ENCODE data around the gene TEPSIN. TPM values are rescaled to one million over a fixed set of nuclear protein-coding genes. Genes with fewer than 3 reads are reported as not detected.

Gene TEPSIN
- total RNA-seq, 1 experiment from 2014 or later = 20.4 TPM

DNA sequence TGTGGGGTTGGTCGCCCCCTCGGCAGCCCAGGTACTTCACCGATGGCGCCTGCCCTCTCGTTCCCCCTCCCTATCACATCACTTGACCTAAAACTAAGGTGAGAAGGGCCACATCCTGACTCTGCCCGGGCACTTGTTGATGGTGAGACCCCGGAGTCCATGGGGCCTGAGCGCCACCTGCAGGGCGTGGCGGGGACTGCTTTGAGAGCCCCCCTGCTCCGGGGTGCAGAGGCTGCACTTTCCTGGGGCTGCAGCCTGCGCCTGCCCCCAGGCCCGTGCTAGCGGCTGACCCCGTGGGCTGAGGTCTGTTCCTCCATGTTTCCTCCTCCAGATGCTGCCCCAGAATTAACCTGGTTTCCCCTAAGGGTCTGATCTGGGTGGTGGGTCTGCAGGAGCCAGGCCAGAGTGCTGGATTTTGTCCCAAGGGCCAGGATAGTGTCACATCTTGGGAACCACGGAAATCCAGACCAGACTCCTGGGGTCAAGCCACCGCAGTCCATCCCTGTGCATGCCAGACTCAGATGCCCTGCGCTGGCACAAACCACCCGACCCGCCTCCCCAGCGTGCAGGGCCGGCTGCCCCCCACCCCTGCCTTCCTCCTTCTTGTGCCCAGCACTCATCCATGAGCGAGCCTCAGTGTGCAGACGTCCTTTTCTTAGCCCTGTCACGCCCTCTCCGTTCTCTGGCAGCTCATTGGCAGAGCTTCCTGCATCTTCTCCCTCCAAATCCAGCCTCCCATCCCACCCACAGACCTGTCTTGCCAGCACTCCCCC, 3.0 kb upstream of the TEPSIN start:
- Histone ChIP-seq H3K4me1 (replicated peaks) (peaks cover 23% of the 10 kb centered on the region), H3K27me3 (replicated peaks) (no peaks in the 10 kb centered on the region), H3K9me3 (replicated peaks) (no peaks in the 10 kb centered on the region), H3K4me3 (no peak overlapping the region), H3K36me3 (peaks cover 67% of the 10 kb centered on the region), H3K27ac (no peak overlapping the region)
- DNase-seq (ENCODE audit: low read depth in 1 of 2, low spot score in 2 of 2) = peak in 1 of 2 experiments; percentile 57

DNA sequence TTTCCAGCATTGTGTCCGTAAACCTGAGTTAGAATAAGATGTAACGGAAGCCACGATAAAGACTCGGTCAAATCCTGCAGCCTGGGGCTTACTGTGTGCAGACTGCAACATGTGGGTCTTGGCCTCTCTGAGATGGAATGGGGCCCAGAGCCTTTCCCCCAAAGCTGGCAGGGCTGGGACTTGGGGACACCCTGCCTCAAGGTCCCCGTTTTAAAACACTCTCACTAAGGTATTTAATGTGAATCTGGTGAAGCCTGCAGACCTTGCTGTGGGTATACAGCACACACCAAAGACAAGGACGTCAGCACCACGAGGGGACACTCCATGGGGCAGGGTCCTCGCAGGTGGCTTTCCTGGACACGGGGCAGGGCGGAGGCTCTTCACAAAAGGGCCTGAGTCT, 2.3 kb upstream of the TEPSIN start:
- DNase-seq (ENCODE audit: low read depth in 1 of 2, low spot score in 2 of 2) = no peak
- H3K9me3 ChIP-seq (replicated peaks) = no peaks in the 10 kb centered on the region
- H3K27me3 ChIP-seq (replicated peaks) = no peaks in the 10 kb centered on the region
- H3K27ac ChIP-seq = no peak overlapping the region
- H3K36me3 ChIP-seq = peaks cover 60% of the 10 kb centered on the region
- peaks cover 23% of the 10 kb centered on the region for H3K4me1 ChIP-seq (replicated peaks)
- no peak overlapping the region for H3K4me3 ChIP-seq

DNA sequence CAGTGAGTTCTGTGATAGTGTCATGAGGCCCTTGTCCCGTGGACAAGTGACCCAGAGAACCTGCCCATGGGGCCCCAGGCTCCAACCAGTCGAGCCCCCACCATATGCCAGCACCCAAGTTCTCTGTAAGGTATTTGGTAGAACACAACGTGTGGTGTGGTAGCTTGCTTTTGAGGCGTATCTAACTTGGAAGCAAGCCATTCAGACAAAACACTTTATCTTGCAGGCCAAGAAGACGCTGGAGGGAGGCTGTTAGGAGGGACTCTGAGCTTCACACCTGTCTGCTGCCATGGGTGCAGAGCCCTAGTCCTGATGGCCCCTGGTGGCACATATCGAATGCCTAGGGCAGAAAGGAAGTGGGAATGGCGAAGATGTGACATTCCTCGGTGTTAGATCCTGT, 1.9 kb upstream of the TEPSIN start:
- DNase-seq (ENCODE audit: low read depth in 1 of 2, low spot score in 2 of 2) = no peak
- Histone ChIP-seq H3K9me3 (replicated peaks) (no peaks in the 10 kb centered on the region), H3K27me3 (replicated peaks) (no peaks in the 10 kb centered on the region), H3K27ac (no peak overlapping the region), H3K4me3 (no peak overlapping the region), H3K36me3 (peaks cover 60% of the 10 kb centered on the region), H3K4me1 (replicated peaks) (peaks cover 23% of the 10 kb centered on the region)

DNA sequence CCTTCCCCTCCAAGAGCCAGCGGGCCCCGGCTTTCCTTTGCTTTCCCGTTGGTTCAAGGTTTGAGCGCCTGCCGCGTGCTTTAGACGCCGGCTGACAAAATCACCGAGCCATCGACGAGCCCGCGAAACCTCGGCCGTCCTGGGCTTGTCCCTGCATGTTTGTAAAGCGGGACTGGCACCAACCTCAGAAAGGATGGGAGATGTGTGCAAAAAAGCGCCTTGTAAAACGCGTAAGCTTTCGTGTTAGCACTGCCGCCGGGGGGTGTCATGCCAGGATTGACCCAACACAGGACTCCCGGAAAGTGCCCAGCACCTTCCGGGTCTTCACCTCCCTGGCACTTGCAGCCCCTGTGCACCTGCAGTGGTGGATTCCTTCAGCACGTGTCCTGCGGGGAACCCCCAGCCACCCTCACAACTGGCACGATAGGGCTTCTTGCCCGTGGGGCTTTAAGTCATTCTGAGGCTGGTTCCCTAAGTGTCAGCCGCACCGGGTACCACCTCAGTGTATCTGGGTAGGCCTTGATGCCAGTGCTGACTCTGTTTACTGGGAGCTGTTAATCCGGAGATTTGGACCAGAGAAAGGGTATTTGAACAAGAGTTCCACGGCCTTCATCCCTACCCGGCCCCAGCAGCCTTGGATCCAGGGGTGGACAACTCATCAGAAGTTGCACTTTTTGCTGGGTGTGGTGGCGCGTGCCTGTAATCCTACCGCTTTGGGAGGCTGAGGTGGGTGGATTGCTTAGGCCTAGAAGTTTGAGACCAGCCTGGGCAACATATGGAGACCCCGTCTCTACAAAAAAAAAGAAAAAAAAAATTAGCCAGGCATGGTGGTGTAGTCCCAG, 1.1 kb upstream of the TEPSIN start:
- Histone ChIP-seq H3K9me3 (replicated peaks) (no peaks in the 10 kb centered on the region), H3K27me3 (replicated peaks) (no peaks in the 10 kb centered on the region), H3K4me1 (replicated peaks) (peaks cover 22% of the 10 kb centered on the region), H3K27ac (peak overlapping the region; percentile 61), H3K4me3 (peak overlapping the region; percentile 95), H3K36me3 (peaks cover 52% of the 10 kb centered on the region)
- DNase-seq (ENCODE audit: low read depth in 1 of 2, low spot score in 2 of 2) = no peak

DNA sequence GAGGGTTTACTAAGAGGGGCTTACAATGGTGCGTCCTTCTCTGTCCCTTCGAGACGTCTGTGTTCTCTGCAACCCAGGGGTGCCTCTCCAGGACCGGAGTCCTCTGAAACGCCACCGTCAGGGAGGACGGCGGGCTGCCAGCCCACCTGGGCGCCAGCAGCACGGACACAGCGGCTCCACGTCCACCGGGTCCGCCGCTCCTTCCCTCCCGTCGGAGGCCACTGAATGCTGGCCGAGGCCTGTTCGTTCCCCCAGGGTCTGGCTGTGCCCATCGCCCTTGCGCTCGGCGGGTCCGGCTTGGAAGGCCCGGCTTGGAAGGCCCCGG, 403 bp downstream of the TEPSIN start:
- Histone ChIP-seq H3K27ac (peak overlapping the region; percentile 39), H3K27me3 (replicated peaks) (no peaks in the 10 kb centered on the region), H3K4me1 (replicated peaks) (peaks cover 16% of the 10 kb centered on the region), H3K36me3 (peaks cover 48% of the 10 kb centered on the region), H3K4me3 (peak overlapping the region; percentile 95), H3K9me3 (replicated peaks) (no peaks in the 10 kb centered on the region)
- DNase-seq (ENCODE audit: low read depth in 1 of 2, low spot score in 2 of 2) = peak in 1 of 2 experiments; percentile 40

DNA sequence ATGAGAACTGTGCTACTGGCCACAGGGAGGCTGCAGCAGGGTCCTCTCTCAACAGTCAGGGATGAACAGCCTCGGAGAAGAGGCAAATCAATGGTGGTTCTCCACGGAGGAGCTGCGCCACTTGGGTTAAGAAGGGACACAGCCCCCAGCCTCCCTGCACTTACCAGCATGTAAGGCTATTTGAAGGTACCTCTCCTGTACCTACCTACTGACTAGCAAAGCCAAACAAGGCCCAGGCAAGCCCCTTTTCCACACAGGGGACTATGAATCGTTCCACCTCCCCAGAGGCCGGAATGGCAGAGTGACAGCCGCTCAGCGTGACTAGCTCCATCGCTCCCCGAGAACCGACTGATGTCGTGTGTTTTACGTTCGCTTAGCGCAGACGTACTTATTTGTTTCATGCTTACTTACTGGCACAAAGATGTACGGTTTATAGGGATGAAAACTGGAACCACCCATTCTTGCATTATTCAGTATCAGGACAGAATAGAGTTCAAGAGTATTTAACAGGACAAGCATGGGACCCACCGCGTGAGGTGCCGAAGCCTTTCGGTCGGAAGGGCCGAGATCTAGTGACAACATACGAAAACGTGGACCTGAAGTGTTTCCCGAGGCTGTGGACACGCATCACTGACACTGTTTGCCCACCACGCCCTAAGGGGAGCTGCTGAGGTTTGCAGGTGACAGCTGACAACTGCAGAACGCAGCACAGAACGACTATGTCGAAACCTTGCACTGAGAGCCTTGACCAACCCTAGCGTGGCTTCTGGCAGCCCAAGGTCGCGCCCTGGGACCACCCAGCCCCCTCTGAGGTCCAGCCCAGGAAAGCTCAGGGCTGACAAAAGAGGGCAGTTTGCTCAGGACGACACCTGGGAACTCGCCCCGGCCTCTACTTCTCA, 1.0 kb downstream of the TEPSIN start:
- no peaks in the 10 kb centered on the region for H3K27me3 ChIP-seq (replicated peaks)
- H3K4me3 ChIP-seq = peak overlapping the region; percentile 95
- DNase-seq (ENCODE audit: low read depth in 1 of 2, low spot score in 2 of 2) = no peak
- peaks cover 51% of the 10 kb centered on the region for H3K36me3 ChIP-seq
- H3K4me1 ChIP-seq (replicated peaks) = peaks cover 16% of the 10 kb centered on the region
- no peaks in the 10 kb centered on the region for H3K9me3 ChIP-seq (replicated peaks)
- no peak overlapping the region for H3K27ac ChIP-seq

DNA sequence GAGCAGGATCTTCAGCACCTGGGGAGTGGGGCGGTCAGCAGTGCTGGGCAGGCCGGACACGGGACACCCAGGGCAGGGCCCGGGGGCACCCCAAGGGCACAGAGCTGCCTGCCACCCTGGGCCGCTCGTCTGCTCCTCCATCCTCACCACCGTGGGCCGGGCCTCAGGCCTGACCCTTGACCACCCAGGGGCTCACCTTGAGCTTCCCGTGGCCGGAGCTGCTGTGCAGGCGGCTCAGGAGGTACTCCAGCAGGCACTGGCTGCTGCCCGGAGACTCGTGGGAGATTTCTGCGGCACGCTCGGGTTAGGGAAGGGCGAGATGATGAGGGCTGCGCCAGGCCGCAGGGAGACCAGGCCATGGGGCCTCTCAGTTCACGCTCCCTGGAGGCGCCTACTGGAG, 2.1 kb downstream of the TEPSIN start:
- no peak for DNase-seq (ENCODE audit: low read depth in 1 of 2, low spot score in 2 of 2)
- H3K9me3 ChIP-seq (replicated peaks) = no peaks in the 10 kb centered on the region
- no peak overlapping the region for H3K4me3 ChIP-seq
- H3K27ac ChIP-seq = no peak overlapping the region
- peaks cover 16% of the 10 kb centered on the region for H3K4me1 ChIP-seq (replicated peaks)
- H3K36me3 ChIP-seq = peaks cover 54% of the 10 kb centered on the region
- no peaks in the 10 kb centered on the region for H3K27me3 ChIP-seq (replicated peaks)

DNA sequence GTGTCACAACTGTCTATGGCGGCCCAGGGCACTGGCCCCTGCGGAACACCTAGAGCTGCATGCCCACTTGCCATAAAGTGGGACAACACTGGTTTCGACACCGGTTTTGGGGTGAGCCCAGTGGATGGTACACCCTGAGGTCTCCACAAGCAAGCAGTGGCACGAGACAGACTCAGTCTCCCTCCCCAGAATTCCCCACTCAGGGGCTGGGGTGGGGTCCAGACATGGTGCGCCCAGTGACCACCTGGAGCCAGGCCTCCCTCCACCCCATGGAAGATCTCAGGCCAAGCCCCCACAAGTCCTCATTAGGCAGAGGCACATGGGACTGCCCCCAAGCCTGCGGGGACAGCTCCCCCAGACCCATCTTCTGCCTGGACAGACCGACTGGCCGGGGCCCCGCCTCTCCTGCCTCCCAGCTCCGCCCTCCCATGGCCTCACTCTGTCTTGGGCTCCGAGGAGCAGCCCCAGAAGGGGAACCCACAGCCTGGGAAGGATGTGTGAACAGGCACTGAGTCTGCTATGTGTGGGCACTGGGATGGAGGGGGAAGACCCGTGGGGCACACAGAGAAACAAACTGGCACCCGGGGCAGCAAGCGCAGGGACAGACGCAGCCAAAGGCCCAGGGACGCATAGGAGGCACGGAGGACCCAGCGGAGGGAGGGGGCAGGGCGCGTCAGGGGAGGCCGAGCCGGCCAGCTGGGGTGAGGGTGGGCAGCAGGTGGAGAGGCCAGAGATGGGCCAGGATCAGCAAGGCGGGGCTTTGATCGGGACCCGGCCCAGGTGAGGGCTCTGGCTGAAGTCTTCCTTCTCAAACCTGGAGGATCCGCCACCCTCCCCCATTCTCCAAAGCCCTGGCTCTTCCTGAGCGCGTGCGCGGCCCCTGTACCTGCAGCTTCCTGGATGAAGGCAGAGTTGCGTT, 2.8 kb downstream of the TEPSIN start:
- peaks cover 54% of the 10 kb centered on the region for H3K36me3 ChIP-seq
- peaks cover 16% of the 10 kb centered on the region for H3K4me1 ChIP-seq (replicated peaks)
- H3K4me3 ChIP-seq = no peak overlapping the region
- no peaks in the 10 kb centered on the region for H3K27me3 ChIP-seq (replicated peaks)
- H3K9me3 ChIP-seq (replicated peaks) = no peaks in the 10 kb centered on the region
- no peak for DNase-seq (ENCODE audit: low read depth in 1 of 2, low spot score in 2 of 2)
- no peak overlapping the region for H3K27ac ChIP-seq

DNA sequence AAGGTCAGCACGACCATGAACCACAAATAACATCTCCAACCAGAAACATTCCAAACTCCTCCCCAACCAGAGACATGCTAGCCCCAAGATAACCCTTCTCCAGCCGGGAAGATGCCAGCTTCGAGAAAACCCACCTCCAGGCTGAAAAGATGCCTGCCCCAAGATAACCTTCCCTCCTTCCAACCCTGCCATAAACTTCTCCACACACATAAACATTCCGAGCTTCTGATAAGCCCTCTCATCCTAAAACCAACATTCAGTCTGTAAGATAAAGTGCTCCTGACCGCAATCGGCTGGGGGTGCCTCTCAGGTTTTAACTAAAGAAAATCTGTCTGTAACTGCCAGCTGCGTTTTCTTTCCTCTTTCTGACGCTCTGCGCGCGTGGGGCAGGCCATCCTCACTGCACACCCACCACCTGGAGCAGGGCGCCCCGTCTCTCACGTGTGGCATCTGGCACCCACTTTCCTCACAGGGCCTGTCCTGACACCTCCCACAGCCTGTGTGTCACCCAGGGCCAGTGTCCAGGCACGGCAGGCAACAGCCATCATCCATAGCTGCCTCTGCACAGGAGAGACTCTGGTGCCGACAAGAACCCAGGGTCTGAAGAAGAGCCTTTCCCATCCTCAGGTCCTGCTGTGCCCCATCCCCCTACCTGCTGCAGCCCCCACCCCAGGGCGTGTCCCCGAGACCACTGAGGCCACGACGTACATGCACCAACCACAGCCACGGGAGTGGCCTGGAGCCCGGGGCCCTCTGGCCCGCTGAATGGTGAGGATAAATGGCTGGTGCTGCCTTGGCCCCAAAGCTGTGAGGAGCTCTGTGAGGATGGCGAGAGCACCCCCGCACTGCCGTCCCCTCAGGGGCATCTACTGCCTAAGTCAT, 3.7 kb downstream of the TEPSIN start:
- Histone ChIP-seq H3K27ac (no peak overlapping the region), H3K27me3 (replicated peaks) (no peaks in the 10 kb centered on the region), H3K9me3 (replicated peaks) (no peaks in the 10 kb centered on the region), H3K4me3 (no peak overlapping the region), H3K36me3 (peaks cover 58% of the 10 kb centered on the region), H3K4me1 (replicated peaks) (peaks cover 14% of the 10 kb centered on the region)
- DNase-seq (ENCODE audit: low read depth in 1 of 2, low spot score in 2 of 2) = no peak

DNA sequence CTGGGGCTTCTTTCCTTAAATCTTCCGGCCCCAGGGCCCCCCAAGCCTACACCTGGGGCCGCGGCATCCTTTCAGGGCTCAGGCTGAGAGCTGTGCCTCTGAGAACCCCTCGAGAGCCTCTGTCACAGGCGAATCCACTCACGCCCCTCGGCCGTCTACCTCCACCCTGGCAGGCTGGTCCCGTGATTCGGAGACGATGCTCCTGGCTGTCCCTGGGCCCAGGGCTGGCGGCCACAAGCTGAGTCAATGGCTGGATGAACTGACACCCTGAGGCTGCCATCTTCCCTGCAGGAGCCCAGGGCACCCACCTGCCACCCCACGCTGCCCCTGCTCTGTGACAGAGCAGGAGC, 4.4 kb downstream of the TEPSIN start:
- no peak overlapping the region for H3K4me3 ChIP-seq
- peaks cover 61% of the 10 kb centered on the region for H3K36me3 ChIP-seq
- peaks cover 9% of the 10 kb centered on the region for H3K4me1 ChIP-seq (replicated peaks)
- no peak for DNase-seq (ENCODE audit: low read depth in 1 of 2, low spot score in 2 of 2)
- no peaks in the 10 kb centered on the region for H3K27me3 ChIP-seq (replicated peaks)
- no peak overlapping the region for H3K27ac ChIP-seq
- no peaks in the 10 kb centered on the region for H3K9me3 ChIP-seq (replicated peaks)

DNA sequence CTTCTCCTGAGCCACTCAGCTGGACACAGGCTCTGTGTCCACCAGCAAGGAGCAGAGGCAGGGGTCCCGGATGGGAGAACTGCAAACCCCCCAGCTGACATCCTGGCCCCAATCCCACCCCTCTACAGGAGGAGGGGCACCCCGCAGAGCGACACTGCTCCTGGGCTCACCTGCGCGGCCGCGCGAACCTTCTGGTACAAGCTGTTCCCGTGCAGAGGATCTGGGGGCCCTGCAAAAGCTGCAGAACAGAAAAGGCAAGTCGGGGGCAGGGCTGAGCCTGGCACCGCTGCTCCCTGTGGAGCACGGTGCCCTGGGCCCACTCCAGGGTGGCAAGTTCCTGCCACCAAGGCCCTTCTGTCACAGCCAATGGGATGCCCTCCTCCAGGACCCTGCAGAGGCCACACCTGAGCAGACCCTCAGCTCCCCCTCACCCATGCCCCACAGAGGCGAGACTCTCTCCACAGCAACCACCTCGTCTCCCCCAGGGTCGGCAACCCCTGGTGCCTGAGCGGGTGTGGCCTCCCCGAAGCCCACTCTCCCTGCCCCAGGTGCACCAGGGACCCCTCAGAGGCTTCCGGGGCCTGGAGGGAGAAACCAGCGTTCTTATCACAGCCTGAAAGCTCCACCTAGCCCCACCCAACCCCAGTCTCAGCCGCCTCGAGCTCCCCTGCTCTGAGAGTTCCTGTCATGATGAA, 4.9 kb downstream of the TEPSIN start:
- H3K9me3 ChIP-seq (replicated peaks) = no peaks in the 10 kb centered on the region
- peaks cover 9% of the 10 kb centered on the region for H3K4me1 ChIP-seq (replicated peaks)
- no peak for DNase-seq (ENCODE audit: low read depth in 1 of 2, low spot score in 2 of 2)
- no peak overlapping the region for H3K4me3 ChIP-seq
- H3K27me3 ChIP-seq (replicated peaks) = no peaks in the 10 kb centered on the region
- no peak overlapping the region for H3K27ac ChIP-seq
- H3K36me3 ChIP-seq = peaks cover 60% of the 10 kb centered on the region

DNA sequence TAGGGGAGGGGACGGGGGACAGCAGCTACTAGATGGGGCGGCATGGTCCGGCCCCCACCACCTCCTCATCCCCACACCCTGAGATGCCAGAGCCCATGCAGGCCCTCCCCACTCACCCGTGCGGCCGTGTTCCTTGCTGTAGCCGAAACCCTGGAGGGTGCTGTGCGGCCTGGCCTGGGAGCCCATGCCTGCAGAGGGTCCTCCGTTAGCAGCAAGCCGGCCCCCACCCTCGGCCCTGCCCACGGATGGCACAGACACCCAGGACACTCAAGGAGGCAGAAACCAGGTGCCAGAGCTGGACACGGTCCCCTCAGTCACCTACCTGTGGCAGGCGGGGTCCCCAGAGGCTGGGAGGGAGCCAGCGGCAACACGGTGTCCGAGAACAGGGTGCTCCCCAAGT, 5.5 kb downstream of the TEPSIN start:
- H3K4me1 ChIP-seq (replicated peaks) = peaks cover 9% of the 10 kb centered on the region
- H3K4me3 ChIP-seq = no peak overlapping the region
- H3K27me3 ChIP-seq (replicated peaks) = no peaks in the 10 kb centered on the region
- H3K9me3 ChIP-seq (replicated peaks) = no peaks in the 10 kb centered on the region
- H3K27ac ChIP-seq = no peak overlapping the region
- DNase-seq (ENCODE audit: low read depth in 1 of 2, low spot score in 2 of 2) = no peak
- H3K36me3 ChIP-seq = peaks cover 60% of the 10 kb centered on the region

Data from SJSA1 (cell line).